A549 (cell line): ENCODE data around the gene MLLT1.

Source experiments
- CBX2 ChIP-seq: fragments of 200-600 bp; sonication (generic); IDR thresholded peaks from 2 replicates; pipeline ENCODE4 v1.6.1; 2016; ENCODE audit warnings: low read depth, mild to moderate bottlenecking, borderline replicate concordance
- EHMT2 ChIP-seq: fragments of 200-600 bp; sonication (generic); IDR thresholded peaks from 2 replicates; pipeline ENCODE4 v1.6.1; 2016; ENCODE audit warnings: antibody characterized with exemption, low read depth, mild to moderate bottlenecking, moderate library complexity
- HDAC2 ChIP-seq: fragments of 200-600 bp; sonication (generic); IDR thresholded peaks from 2 replicates; pipeline ENCODE4 v1.6.1; 2016
- TF ChIP-seq, protein P1 (sequence below): fragments of >200 bp; sonication (Bioruptor Twin); formaldehyde crosslinking; IDR thresholded peaks from 3 replicates; pipeline ENCODE4 v1.5.1; 2016
- TF ChIP-seq, protein P2 (sequence below): fragments of 150-350 bp; IDR thresholded peaks from 2 replicates; pipeline ENCODE4 v1.6.1; 2014; ENCODE audit warnings: low read depth, mild to moderate bottlenecking, low read length

DNA sequence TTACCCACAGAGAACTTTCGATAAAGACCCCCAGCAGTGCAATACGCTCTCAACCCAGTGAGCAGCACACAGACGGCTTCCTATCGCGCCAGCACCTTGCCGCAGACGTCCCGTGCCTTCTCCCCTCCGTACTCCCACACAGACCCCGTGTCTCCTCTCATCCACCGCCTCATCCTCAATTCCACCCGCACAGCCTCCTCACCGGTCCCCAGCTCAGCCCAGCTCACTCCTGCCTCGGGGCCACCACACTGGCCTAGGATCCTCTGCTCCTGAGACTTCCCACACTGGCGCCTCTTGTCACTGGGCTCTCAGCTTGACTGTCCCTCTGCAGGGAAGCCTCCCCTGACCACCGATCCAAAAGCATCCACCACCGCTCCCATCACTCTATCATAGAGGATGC lies 9.0 kb downstream of the MLLT1 start:
- no peak for TF ChIP-seq EHMT2
- TF ChIP-seq, protein P1, sequence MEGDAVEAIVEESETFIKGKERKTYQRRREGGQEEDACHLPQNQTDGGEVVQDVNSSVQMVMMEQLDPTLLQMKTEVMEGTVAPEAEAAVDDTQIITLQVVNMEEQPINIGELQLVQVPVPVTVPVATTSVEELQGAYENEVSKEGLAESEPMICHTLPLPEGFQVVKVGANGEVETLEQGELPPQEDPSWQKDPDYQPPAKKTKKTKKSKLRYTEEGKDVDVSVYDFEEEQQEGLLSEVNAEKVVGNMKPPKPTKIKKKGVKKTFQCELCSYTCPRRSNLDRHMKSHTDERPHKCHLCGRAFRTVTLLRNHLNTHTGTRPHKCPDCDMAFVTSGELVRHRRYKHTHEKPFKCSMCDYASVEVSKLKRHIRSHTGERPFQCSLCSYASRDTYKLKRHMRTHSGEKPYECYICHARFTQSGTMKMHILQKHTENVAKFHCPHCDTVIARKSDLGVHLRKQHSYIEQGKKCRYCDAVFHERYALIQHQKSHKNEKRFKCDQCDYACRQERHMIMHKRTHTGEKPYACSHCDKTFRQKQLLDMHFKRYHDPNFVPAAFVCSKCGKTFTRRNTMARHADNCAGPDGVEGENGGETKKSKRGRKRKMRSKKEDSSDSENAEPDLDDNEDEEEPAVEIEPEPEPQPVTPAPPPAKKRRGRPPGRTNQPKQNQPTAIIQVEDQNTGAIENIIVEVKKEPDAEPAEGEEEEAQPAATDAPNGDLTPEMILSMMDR = no peak
- TF ChIP-seq, protein P2, sequence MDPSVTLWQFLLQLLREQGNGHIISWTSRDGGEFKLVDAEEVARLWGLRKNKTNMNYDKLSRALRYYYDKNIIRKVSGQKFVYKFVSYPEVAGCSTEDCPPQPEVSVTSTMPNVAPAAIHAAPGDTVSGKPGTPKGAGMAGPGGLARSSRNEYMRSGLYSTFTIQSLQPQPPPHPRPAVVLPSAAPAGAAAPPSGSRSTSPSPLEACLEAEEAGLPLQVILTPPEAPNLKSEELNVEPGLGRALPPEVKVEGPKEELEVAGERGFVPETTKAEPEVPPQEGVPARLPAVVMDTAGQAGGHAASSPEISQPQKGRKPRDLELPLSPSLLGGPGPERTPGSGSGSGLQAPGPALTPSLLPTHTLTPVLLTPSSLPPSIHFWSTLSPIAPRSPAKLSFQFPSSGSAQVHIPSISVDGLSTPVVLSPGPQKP = no peak
- no peak for TF ChIP-seq HDAC2
- TF ChIP-seq CBX2 = no peak
